ENCODE results near the gene ASAP2. TPM values are rescaled to one million over a fixed set of nuclear protein-coding genes. Genes with fewer than 3 reads are reported as not detected.

Gene ASAP2
- total RNA-seq, 1 donor from 2014 or later: 60.7 TPM

DNA sequence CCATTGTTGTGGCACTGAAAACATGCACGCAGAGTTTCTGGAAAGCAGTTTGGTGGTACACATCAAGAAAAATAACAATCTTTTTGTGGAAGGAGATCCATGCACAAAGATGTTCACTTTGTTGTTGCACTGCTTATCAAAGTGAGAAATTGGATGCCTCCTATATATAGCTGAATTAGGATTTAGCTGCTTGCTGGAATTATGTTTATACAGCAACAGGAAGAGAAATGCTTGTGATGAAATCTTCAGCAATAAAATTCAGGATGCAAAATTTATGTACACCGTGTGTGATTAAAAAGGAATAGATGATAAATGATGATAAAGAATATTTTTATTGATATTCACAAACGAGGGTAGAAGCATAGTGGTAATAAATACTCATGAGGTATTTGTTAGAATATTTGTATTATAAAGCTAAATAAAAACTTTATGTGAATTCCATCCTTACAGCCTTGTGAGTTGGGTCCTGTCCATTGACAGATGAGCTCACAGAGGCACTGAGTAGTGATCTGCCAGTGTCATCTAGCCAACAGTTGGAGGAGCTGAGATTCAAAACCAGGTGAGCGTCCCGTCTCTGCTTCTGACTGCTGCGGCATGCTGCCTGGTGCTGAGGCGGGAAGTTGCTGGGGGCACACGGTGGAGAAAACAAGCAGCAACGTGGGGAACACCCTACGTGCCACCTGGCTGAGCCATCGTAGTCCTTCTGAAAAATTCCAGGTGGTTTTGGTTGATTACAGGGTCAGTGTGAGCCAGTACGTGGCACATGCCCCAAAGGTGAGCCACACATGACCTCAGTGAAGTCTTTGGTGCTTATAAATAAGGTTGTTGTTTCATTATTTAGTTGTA is 80.2 kb downstream of the ASAP2 start:
- no peak overlapping the region for H3K4me3 Mint-ChIP-seq (ENCODE audit: unreplicated experiment)
- DNase-seq (ENCODE audit: low spot score): no peak
- H3K36me3 Mint-ChIP-seq (ENCODE audit: low read depth): peaks cover 4% of the 10 kb centered on the region
- no peaks in the 10 kb centered on the region for H3K9me3 Mint-ChIP-seq (ENCODE audit: low read depth)
- no peaks in the 10 kb centered on the region for H3K27me3 Mint-ChIP-seq (ENCODE audit: low read depth)
- peaks cover 83% of the 10 kb centered on the region for H3K4me1 Mint-ChIP-seq (ENCODE audit: low read depth)
- peak overlapping the region; percentile 100 for H3K27ac Mint-ChIP-seq (ENCODE audit: unreplicated experiment)
- no peak for TF ChIP-seq CTCF (IDR thresholded peaks at IDR 0.05)

- Mint-ChIP-seq H3K4me1 (ENCODE audit: low read depth) (peaks cover 79% of the 10 kb centered on the region), H3K36me3 (ENCODE audit: low read depth) (peaks cover 4% of the 10 kb centered on the region), H3K4me3 (ENCODE audit: unreplicated experiment) (peak overlapping the region; percentile 20), H3K9me3 (ENCODE audit: low read depth) (no peaks in the 10 kb centered on the region), H3K27ac (ENCODE audit: unreplicated experiment) (peak overlapping the region; percentile 100), H3K27me3 (ENCODE audit: low read depth) (no peaks in the 10 kb centered on the region)
- DNase-seq (ENCODE audit: low spot score): no peak
- TF ChIP-seq CTCF (IDR thresholded peaks at IDR 0.05): peak; percentile 67
These were observed 80.9 kb downstream of the ASAP2 start for GRCh38 chr2:9287400-9288045.

DNA sequence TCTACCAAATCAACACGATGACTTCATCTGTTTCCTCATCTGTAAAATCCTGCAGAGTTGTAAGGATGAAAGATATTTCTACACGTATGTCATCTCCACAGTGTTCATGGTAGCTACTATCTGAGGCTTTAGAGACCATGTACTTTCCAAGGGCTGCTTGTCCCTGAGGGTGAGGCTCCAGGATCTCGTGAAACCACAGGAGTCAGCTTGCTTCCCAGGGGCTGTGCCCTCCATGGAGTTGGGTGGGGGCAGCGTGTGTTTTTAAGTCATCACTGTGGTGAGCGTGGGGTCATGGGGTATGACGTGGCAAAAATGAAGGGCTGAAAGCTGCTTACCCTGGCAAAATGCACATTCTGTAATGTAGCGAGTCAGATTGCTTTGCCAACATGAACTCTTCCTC is 81.6 kb downstream of the ASAP2 start:
- H3K27me3 Mint-ChIP-seq (ENCODE audit: low read depth): no peaks in the 10 kb centered on the region
- peaks cover 77% of the 10 kb centered on the region for H3K4me1 Mint-ChIP-seq (ENCODE audit: low read depth)
- peak overlapping the region; percentile 100 for H3K27ac Mint-ChIP-seq (ENCODE audit: unreplicated experiment)
- no peaks in the 10 kb centered on the region for H3K9me3 Mint-ChIP-seq (ENCODE audit: low read depth)
- H3K36me3 Mint-ChIP-seq (ENCODE audit: low read depth): peaks cover 1% of the 10 kb centered on the region
- no peak for DNase-seq (ENCODE audit: low spot score)
- TF ChIP-seq CTCF (IDR thresholded peaks at IDR 0.05): no peak
- no peak overlapping the region for H3K4me3 Mint-ChIP-seq (ENCODE audit: unreplicated experiment)

- no peak for TF ChIP-seq CTCF (IDR thresholded peaks at IDR 0.05)
- Mint-ChIP-seq H3K9me3 (ENCODE audit: low read depth) (no peaks in the 10 kb centered on the region), H3K27me3 (ENCODE audit: low read depth) (no peaks in the 10 kb centered on the region), H3K36me3 (ENCODE audit: low read depth) (peaks cover 1% of the 10 kb centered on the region), H3K27ac (ENCODE audit: unreplicated experiment) (peak overlapping the region; percentile 100), H3K4me3 (ENCODE audit: unreplicated experiment) (no peak overlapping the region), H3K4me1 (ENCODE audit: low read depth) (peaks cover 78% of the 10 kb centered on the region)
- DNase-seq (ENCODE audit: low spot score): no peak
These were observed 82.2 kb downstream of the ASAP2 start for GRCh38 chr2:9288681-9289338.

GRCh38 chr2:9291331-9291730 is 84.7 kb downstream of the ASAP2 start:
- Mint-ChIP-seq H3K9me3 (ENCODE audit: low read depth) (no peaks in the 10 kb centered on the region), H3K4me1 (ENCODE audit: low read depth) (peaks cover 59% of the 10 kb centered on the region), H3K27ac (ENCODE audit: unreplicated experiment) (no peak overlapping the region), H3K36me3 (ENCODE audit: low read depth) (no peaks in the 10 kb centered on the region), H3K4me3 (ENCODE audit: unreplicated experiment) (no peak overlapping the region), H3K27me3 (ENCODE audit: low read depth) (no peaks in the 10 kb centered on the region)
- no peak for DNase-seq (ENCODE audit: low spot score)
- no peak for TF ChIP-seq CTCF (IDR thresholded peaks at IDR 0.05)

Measured in chondrocyte (in vitro differentiated cells).